ENCODE measurements around the gene PLA2G4B.

Gene PLA2G4B

GRCh38 chr15:41851755-41852370 lies 13.2 kb downstream of the PLA2G4B start:
- DNase-seq: no peak

DNA sequence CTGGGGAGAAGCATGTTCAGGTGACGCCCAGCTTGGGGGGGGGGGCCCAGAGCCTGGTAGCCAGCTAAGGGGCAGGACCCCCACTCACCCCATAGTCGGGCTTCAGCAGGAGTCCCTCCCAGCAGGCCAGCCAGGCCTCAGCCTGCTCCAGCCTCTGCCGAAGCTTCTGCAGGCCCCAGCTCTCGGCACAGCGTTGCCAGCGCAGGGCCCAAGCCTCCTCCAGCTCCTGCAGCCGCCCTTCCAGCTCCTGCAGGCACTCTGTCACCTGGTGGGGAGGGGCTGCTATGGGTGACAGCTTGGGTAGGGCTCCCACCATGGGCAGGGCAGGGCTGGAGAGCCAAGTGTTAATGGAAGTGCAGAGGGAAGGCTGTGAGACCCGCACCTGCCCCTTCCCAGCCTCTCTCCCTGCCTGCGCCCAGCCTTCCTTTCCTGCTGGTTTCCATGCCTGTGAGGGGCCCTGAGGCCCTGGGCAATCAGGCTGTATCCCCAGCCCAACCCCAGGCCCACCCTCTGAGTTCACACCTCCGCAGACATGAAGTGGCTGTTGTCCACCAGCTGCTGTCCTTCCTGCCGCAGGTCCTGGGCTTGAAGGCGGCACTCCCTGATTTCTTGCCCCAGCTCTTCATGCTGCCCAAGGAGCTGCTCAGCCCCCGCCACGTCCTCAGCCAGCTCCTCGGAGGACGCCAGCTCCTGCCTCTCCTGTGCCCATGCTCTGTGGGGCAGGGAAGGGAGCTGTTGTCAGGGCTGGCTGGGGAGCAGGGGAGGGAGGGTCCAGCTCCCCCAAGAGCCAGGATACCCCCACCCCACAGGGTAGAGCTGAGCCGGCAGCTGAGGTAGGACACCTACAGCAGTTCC lies 14.3 kb downstream of the PLA2G4B start:
- DNase-seq: no peak

DNA sequence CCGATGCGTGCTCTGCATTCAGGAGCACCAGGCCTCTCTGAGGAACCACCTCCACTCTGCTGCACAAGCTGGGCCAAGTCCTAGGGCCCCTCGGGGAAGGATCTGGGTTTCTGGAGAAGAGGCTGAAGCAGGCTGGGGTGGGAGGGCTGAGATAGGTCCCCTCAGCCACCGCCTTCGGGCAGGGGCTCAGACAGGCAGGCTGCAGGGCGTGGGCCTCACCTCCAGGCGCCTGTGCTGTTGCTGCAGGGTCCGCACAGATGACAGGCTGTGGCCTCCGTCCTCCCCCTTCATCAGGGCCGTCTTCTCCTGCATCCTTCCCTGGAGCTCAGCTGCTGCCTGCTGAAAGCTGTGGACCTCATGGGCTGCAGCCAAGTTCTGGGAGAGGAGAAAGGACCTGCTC lies 15.2 kb downstream of the PLA2G4B start:
- no peak for DNase-seq

GRCh38 chr15:41854443-41854842 lies 15.8 kb downstream of the PLA2G4B start:
- no peak for DNase-seq

- DNase-seq: no peak
Measured at GRCh38 chr15:41855261-41855961, 16.8 kb downstream of the PLA2G4B start.

- no peak for DNase-seq
Measured at GRCh38 chr15:41856262-41856661, 17.6 kb downstream of the PLA2G4B start.

DNA sequence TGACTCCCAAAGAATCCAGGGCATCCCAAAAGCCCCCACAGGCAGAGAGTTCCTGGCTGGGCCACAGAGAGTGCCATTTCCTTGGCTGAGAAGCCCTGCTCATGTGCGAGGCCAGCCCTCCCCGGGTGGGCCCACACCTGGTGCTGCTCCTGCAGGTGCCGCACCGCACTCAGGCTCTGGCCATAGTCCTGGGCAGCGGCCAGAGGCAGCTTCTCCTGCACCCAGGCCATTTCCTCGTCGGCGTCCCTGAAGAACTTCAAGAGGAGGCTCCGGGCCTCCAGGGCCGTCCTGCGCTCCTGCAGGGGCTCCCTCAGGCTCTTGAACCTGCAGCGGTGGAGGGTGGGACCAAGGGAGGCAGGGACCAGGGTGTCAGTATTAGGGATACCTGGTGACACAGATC lies 18.1 kb downstream of the PLA2G4B start:
- no peak for DNase-seq

DNA sequence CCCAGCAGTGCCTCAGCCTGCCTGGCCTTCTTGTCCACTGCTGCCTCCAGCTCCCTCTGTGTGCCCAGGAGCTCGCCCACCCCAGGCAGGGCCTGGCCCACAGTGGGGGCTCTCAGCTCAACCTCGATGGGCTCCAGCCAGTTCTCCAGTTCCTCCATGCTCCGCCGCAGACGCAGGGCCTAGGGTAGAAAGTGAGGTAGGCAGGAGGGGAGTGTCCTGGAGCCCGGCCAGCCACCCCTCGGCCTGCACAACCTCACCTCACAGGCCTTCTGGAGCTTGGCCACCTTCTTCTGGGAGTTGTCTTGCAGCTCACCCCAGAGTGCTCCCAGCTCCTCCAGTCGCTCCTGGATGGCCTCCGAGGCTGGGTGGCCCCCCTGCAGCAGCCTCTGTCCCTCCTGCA lies 18.7 kb downstream of the PLA2G4B start:
- DNase-seq: no peak

GRCh38 chr15:41858756-41859155 lies 20.1 kb downstream of the PLA2G4B start:
- no peak for DNase-seq

- no peak for DNase-seq
Measured at GRCh38 chr15:41860049-41860828, 21.6 kb downstream of the PLA2G4B start.

- DNase-seq: no peak
Measured at GRCh38 chr15:41861736-41862356, 23.2 kb downstream of the PLA2G4B start.

DNA sequence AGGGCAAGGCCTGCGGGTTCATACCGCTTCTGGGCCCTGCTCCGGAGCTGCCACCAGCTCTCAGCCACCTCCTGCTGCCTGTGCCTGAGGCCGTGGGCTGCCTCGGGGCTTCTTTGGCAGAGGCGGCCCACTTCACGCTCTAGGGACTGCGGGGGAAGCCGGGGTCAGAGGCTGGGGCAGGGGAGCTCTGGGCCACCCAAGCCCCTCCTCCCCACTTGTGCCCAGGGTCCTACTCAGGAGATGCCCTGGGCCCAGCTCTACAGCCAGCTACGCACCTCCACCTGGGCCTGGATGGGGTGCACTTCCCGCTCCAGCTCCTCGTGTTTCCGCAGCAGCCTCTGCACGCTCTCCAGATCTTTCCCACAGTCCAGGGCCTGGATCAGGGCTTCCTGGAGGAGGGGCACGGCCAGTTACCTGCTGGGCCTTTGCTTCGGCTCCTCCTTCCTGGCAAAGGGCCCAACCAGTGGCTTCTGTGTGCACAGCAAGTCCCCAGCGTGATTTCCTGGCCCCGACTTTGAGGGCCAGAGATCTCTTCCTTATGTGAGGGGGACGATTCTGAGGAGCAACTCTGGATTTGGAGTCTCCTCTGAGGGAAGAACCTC lies 24.0 kb downstream of the PLA2G4B start:
- DNase-seq: no peak

GRCh38 chr15:41865490-41866055 lies 26.9 kb downstream of the PLA2G4B start:
- no peak for DNase-seq

GRCh38 chr15:41866263-41866703 lies 27.6 kb downstream of the PLA2G4B start:
- DNase-seq: no peak

GRCh38 chr15:41866872-41867579 lies 28.4 kb downstream of the PLA2G4B start:
- no peak for DNase-seq

DNA sequence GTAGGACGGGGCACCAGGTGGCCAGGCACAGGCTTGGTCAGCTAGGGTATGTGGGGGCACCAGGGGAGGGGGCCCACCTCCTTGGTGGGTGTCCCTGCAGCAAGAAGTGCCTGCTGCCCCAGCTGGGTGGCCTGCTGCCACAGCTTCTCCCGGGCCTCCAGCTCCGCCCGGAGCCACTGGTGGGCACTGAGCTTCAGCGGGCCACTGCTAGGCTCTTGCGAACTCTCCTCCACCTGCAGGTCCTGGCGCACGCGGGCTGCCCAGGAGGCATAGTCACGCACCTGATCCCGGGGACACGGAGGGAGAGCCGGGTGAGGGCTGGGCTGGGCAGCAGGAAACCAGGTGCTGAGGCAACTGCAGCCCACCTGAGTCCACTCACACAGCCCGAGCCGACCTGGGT lies 29.7 kb downstream of the PLA2G4B start:
- no peak for DNase-seq

- no peak for DNase-seq
Measured at GRCh38 chr15:41869770-41870688, 31.4 kb downstream of the PLA2G4B start.

DNA sequence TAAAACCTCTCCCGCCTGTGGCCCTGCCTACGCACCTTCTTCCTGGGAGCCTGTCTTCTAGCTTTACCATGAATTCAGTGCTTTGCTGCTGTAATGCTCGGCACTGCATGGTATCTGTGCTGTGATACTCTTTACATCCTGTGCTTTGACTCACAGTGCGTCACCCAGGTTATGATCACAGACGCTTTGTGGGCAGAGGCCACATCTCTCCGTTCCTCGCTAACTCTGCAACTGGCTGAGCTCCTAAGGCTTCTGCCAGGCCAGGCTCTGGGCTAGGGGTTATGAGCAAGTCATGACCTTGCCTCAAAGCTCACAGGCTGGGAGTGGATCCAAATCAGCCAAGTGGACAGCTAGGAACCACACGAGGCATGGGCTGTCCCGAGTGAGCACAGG lies 32.0 kb downstream of the PLA2G4B start:
- DNase-seq: peak; percentile 62

- DNase-seq: no peak
Measured at GRCh38 chr15:41871175-41871905, 32.7 kb downstream of the PLA2G4B start.
